Trophoblast cell (in vitro differentiated cells and primary cell): ENCODE results near the gene SSTR1.

ENCODE experiments used
- DNase-seq, 2 donors: peaks; one replicate each; pipeline ENCODE4 v3.0.0-alpha.2; 2016
- H2AFZ ChIP-seq: 2 replicates; pipeline ENCODE4 v1.6.1; 2013; ENCODE audit warnings: low read length, moderate library complexity, mild to moderate bottlenecking; ENCODE audit not compliant: insufficient read depth, poor library complexity
- H2AK5ac ChIP-seq: 2 replicates; pipeline ENCODE4 v1.6.1; 2013; ENCODE audit warnings: mild to moderate bottlenecking, low read length
- H2BK120ac ChIP-seq: 2 replicates; pipeline ENCODE4 v1.6.1; 2013; ENCODE audit warnings: low read length, mild to moderate bottlenecking, moderate library complexity; ENCODE audit not compliant: insufficient read depth, poor library complexity
- H2BK12ac ChIP-seq: 2 replicates; pipeline ENCODE4 v1.6.1; 2013; ENCODE audit warnings: mild to moderate bottlenecking, low read length, moderate library complexity
- H2BK5ac ChIP-seq: 2 replicates; pipeline ENCODE4 v1.6.1; 2013; ENCODE audit warnings: low read length, low read depth, moderate library complexity, mild to moderate bottlenecking; ENCODE audit not compliant: poor library complexity
- H3K14ac ChIP-seq: 2 replicates; pipeline ENCODE4 v1.6.1; 2013; ENCODE audit warnings: mild to moderate bottlenecking, low read length
- H3K18ac ChIP-seq: 2 replicates; pipeline ENCODE4 v1.6.1; 2013; ENCODE audit warnings: mild to moderate bottlenecking, low read length
- H3K23ac ChIP-seq: 2 replicates; pipeline ENCODE4 v1.6.1; 2013; ENCODE audit warnings: low read length
- H3K27ac ChIP-seq: 2 replicates; pipeline ENCODE4 v1.5.1; 2013; ENCODE audit warnings: low read depth, mild to moderate bottlenecking, inconsistent platforms, low read length, moderate library complexity
- H3K27me3 ChIP-seq: 2 replicates; pipeline ENCODE4 v1.6.1; 2013; ENCODE audit warnings: inconsistent platforms, mild to moderate bottlenecking, low read length, moderate library complexity; ENCODE audit not compliant: insufficient read depth
- H3K36me3 ChIP-seq, 2 experiments: 1 replicate in 1 of 2; 2 replicates in 1 of 2; pipeline ENCODE4 v1.6.1; 2013; ENCODE audit warnings: low read length in 2 of 2, mild to moderate bottlenecking in 2 of 2, moderate library complexity in 1 of 2; ENCODE audit not compliant: insufficient read depth in 2 of 2, control insufficient read depth in 1 of 2
- H3K4ac ChIP-seq: 2 replicates; pipeline ENCODE4 v1.6.1; 2013; ENCODE audit warnings: low read depth, mild to moderate bottlenecking, low read length, moderate library complexity
- H3K4me1 ChIP-seq, 2 experiments: 1 replicate in 1 of 2; 2 replicates in 1 of 2; pipeline ENCODE4 v1.6.1; 2013; ENCODE audit warnings: low read length in 2 of 2, mild to moderate bottlenecking in 2 of 2, moderate library complexity in 1 of 2; ENCODE audit not compliant: insufficient read depth in 2 of 2, control insufficient read depth in 1 of 2
- H3K4me2 ChIP-seq: 2 replicates; pipeline ENCODE4 v1.6.1; 2013; ENCODE audit warnings: inconsistent platforms, mild to moderate bottlenecking, low read length, moderate library complexity
- H3K4me3 ChIP-seq: 2 replicates; pipeline ENCODE4 v1.5.1; 2013; ENCODE audit warnings: mild to moderate bottlenecking, low read depth, low read length, inconsistent platforms
- H3K79me1 ChIP-seq: one replicate; pipeline ENCODE4 v1.6.1; 2013; ENCODE audit warnings: low read length
- H3K79me2 ChIP-seq: 2 replicates; pipeline ENCODE4 v1.6.1; 2013; ENCODE audit warnings: low read length, mild to moderate bottlenecking; ENCODE audit not compliant: control insufficient read depth, insufficient read depth, poor library complexity
- H3K9ac ChIP-seq: 2 replicates; pipeline ENCODE4 v1.6.1; 2013; ENCODE audit warnings: mild to moderate bottlenecking, low read length
- H3K9me3 ChIP-seq: 2 replicates; pipeline ENCODE4 v1.6.1; 2013; ENCODE audit warnings: low read depth, mild to moderate bottlenecking, control low read depth, inconsistent platforms, low read length; ENCODE audit not compliant: insufficient read depth
- H4K12ac ChIP-seq: 2 replicates; pipeline ENCODE4 v1.6.1; 2013; ENCODE audit warnings: low read depth, mild to moderate bottlenecking, low read length, moderate library complexity
- H4K8ac ChIP-seq: 2 replicates; pipeline ENCODE4 v1.6.1; 2013; ENCODE audit warnings: low read depth, mild to moderate bottlenecking, low read length, moderate library complexity
- H4K91ac ChIP-seq: one replicate; pipeline ENCODE4 v1.6.1; 2013; ENCODE audit warnings: low read depth, mild to moderate bottlenecking, low read length, moderate library complexity
- WGBS: extraction: QIAGEN DNeasy Blood & Tissue Kit; methylation state at CpG from one replicate; pipeline ENCODE4 v1.1.7; 2013; ENCODE audit warnings: missing lambda C conversion rate; ENCODE audit not compliant: insufficient read length, insufficient coverage; ENCODE audit errors: extremely low coverage; 5-methylcytosine and 5-hydroxymethylcytosine counted together

The SSTR1 gene

GRCh38 chr14:38185671-38186070, 22.0 kb upstream of the SSTR1 start:
- H3K79me1 ChIP-seq, result no peaks in the 10 kb centered on the region
- H4K91ac ChIP-seq, result no peak overlapping the region
- H2BK5ac ChIP-seq, result no peak overlapping the region
- no peak overlapping the region for H3K4me2 ChIP-seq
- no peak overlapping the region for H2AFZ ChIP-seq
- no peak overlapping the region for H3K4me3 ChIP-seq
- no peak overlapping the region for H3K18ac ChIP-seq
- no peak overlapping the region for H3K14ac ChIP-seq
- H4K8ac ChIP-seq, result no peak overlapping the region
- no peaks in the 10 kb centered on the region for H3K36me3 ChIP-seq
- no peak overlapping the region for H2AK5ac ChIP-seq
- H3K9ac ChIP-seq, result no peak overlapping the region
- H3K27ac ChIP-seq, result no peak overlapping the region
- H4K12ac ChIP-seq, result no peak overlapping the region
- H2BK120ac ChIP-seq, result no peak overlapping the region
- WGBS, result no CpG with 5 or more reads among the region's 1 CpG
- H3K4ac ChIP-seq, result no peak overlapping the region
- peaks cover 0 to 2% of the 10 kb centered on the region in 2 experiments for H3K4me1 ChIP-seq
- H3K27me3 ChIP-seq, result no peaks in the 10 kb centered on the region
- no peak for DNase-seq
- H3K79me2 ChIP-seq, result no peaks in the 10 kb centered on the region
- no peak overlapping the region for H3K23ac ChIP-seq
- no peak overlapping the region for H2BK12ac ChIP-seq
- no peaks in the 10 kb centered on the region for H3K9me3 ChIP-seq

GRCh38 chr14:38186216-38186615, 21.5 kb upstream of the SSTR1 start:
- H2BK5ac ChIP-seq, result no peak overlapping the region

GRCh38 chr14:38187528-38187927, 20.2 kb upstream of the SSTR1 start:
- no peaks in the 10 kb centered on the region for H3K79me2 ChIP-seq
- H3K9ac ChIP-seq, result no peak overlapping the region
- H4K8ac ChIP-seq, result no peak overlapping the region
- no peak overlapping the region for H3K4me3 ChIP-seq
- H2BK12ac ChIP-seq, result no peak overlapping the region
- H3K4ac ChIP-seq, result no peak overlapping the region
- no peak overlapping the region for H3K4me2 ChIP-seq
- H4K12ac ChIP-seq, result no peak overlapping the region
- H2BK120ac ChIP-seq, result no peak overlapping the region
- H2AFZ ChIP-seq, result no peak overlapping the region
- no peak overlapping the region for H3K23ac ChIP-seq
- no peak overlapping the region for H2BK5ac ChIP-seq
- no peaks in the 10 kb centered on the region for H3K79me1 ChIP-seq
- H2AK5ac ChIP-seq, result no peak overlapping the region
- H3K27ac ChIP-seq, result no peak overlapping the region
- no peaks in the 10 kb centered on the region for H3K9me3 ChIP-seq
- H3K27me3 ChIP-seq, result no peaks in the 10 kb centered on the region
- H3K18ac ChIP-seq, result no peak overlapping the region
- no peak overlapping the region for H4K91ac ChIP-seq
- no peak overlapping the region for H3K14ac ChIP-seq
- DNase-seq, result peak in 1 of 2 donors; percentile 12
- no CpG with 5 or more reads among the region's 2 CpGs for WGBS
- no peaks in the 10 kb centered on the region for H3K36me3 ChIP-seq
- H3K4me1 ChIP-seq, result peaks cover 0 to 2% of the 10 kb centered on the region in 2 experiments

More at GRCh38 chr14:38186216-38186615, 21.5 kb upstream of the SSTR1 start:
- H3K9ac ChIP-seq, result no peak overlapping the region
- H3K23ac ChIP-seq, result no peak overlapping the region
- H2AFZ ChIP-seq, result no peak overlapping the region
- H2AK5ac ChIP-seq, result no peak overlapping the region
- no peak overlapping the region for H4K8ac ChIP-seq
- no peak overlapping the region for H3K4me3 ChIP-seq
- no peak overlapping the region for H3K14ac ChIP-seq
- no peak overlapping the region for H3K18ac ChIP-seq
- no peaks in the 10 kb centered on the region for H3K27me3 ChIP-seq
- H3K4me2 ChIP-seq, result no peak overlapping the region
- no peaks in the 10 kb centered on the region for H3K9me3 ChIP-seq
- H2BK12ac ChIP-seq, result no peak overlapping the region
- WGBS, result no CpG with 5 or more reads among the region's 1 CpG
- no peak for DNase-seq
- no peak overlapping the region for H4K91ac ChIP-seq
- no peaks in the 10 kb centered on the region for H3K79me1 ChIP-seq
- H4K12ac ChIP-seq, result no peak overlapping the region
- no peaks in the 10 kb centered on the region for H3K36me3 ChIP-seq
- no peaks in the 10 kb centered on the region for H3K79me2 ChIP-seq
- peaks cover 0 to 2% of the 10 kb centered on the region in 2 experiments for H3K4me1 ChIP-seq
- no peak overlapping the region for H3K27ac ChIP-seq
- no peak overlapping the region for H3K4ac ChIP-seq
- H2BK120ac ChIP-seq, result no peak overlapping the region

GRCh38 chr14:38189930-38190726, 17.6 kb upstream of the SSTR1 start:
- Histone ChIP-seq H3K4me2 (no peak overlapping the region), H2AFZ (no peak overlapping the region), H2BK5ac (no peak overlapping the region), H2AK5ac (no peak overlapping the region), H3K4me1 (peaks cover 0 to 2% of the 10 kb centered on the region in 2 experiments), H3K23ac (no peak overlapping the region), H3K9ac (no peak overlapping the region), H3K9me3 (no peaks in the 10 kb centered on the region), H3K27me3 (no peaks in the 10 kb centered on the region), H4K91ac (no peak overlapping the region), H2BK120ac (no peak overlapping the region), H3K79me1 (no peaks in the 10 kb centered on the region), H3K4me3 (no peak overlapping the region), H4K12ac (no peak overlapping the region), H3K27ac (no peak overlapping the region), H3K79me2 (no peaks in the 10 kb centered on the region), H3K14ac (no peak overlapping the region), H3K4ac (no peak overlapping the region), H3K36me3 (no peaks in the 10 kb centered on the region), H3K18ac (no peak overlapping the region), H2BK12ac (no peak overlapping the region), H4K8ac (no peak overlapping the region)
- DNase-seq, result no peak
- no CpG with 5 or more reads among the region's 4 CpGs for WGBS
